Measurements from ENCODE around the gene TEX26.

DNA sequence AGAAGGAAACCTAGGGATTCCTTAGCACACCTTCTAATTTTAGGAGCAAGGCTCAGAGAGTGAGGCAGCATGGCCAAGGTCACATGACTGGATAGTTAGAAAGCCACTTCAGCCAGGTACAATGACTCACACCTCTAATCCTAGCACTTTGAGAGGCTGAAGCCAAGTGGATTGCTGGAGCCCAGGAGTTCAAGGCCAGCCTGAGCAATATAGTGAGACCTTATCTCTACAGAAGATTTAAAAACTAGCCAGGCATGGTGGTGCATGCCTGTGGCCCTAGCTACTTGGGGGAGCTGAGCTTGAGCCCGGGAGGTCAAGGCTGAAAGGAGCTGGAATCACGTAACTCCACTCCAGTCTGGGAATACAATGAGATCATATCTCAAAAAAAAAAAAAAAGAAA, 69.2 kb downstream of the TEX26 start:
- TF ChIP-seq, protein P1, sequence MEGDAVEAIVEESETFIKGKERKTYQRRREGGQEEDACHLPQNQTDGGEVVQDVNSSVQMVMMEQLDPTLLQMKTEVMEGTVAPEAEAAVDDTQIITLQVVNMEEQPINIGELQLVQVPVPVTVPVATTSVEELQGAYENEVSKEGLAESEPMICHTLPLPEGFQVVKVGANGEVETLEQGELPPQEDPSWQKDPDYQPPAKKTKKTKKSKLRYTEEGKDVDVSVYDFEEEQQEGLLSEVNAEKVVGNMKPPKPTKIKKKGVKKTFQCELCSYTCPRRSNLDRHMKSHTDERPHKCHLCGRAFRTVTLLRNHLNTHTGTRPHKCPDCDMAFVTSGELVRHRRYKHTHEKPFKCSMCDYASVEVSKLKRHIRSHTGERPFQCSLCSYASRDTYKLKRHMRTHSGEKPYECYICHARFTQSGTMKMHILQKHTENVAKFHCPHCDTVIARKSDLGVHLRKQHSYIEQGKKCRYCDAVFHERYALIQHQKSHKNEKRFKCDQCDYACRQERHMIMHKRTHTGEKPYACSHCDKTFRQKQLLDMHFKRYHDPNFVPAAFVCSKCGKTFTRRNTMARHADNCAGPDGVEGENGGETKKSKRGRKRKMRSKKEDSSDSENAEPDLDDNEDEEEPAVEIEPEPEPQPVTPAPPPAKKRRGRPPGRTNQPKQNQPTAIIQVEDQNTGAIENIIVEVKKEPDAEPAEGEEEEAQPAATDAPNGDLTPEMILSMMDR (IDR thresholded peaks at IDR 0.05), result no peak
- TF ChIP-seq POLR2AphosphoS5 (IDR thresholded peaks at IDR 0.05) (no peak), POLR2A (IDR thresholded peaks at IDR 0.05) (no peak), EP300 (IDR thresholded peaks at IDR 0.05) (no peak)
